Neural progenitor cell (in vitro differentiated cells): ENCODE data around the gene UBE2I. TPM values are rescaled to one million over a fixed set of nuclear protein-coding genes. Genes with fewer than 3 reads are reported as not detected.

Experiments
- DNase-seq: peaks from one replicate; pipeline ENCODE4 v3.0.0-alpha.2; 2016; ENCODE audit warnings: low spot score
- H2AFZ ChIP-seq: fragments of 200-600 bp; sonication (generic); replicated peaks from 2 replicates; pipeline ENCODE4 v1.6.1; 2016; ENCODE audit warnings: antibody characterized with exemption
- H3F3A ChIP-seq: fragments of 200-600 bp; sonication (generic); 2 replicates; pipeline ENCODE4 v1.6.1; 2016; ENCODE audit warnings: antibody characterized with exemption, low read depth
- H3K27ac ChIP-seq: fragments of 200-600 bp; sonication (generic); 2 replicates; pipeline ENCODE4 v1.5.1; 2016; ENCODE audit warnings: mild to moderate bottlenecking
- H3K27me3 ChIP-seq: fragments of 200-600 bp; sonication (generic); 2 replicates; pipeline ENCODE4 v1.6.1; 2016; ENCODE audit warnings: mild to moderate bottlenecking, moderate library complexity
- H3K36me3 ChIP-seq: fragments of 200-600 bp; sonication (generic); 2 replicates; pipeline ENCODE4 v1.5.1; 2016
- H3K4me1 ChIP-seq: fragments of 200-600 bp; sonication (generic); 2 replicates; pipeline ENCODE4 v1.6.1; 2016; ENCODE audit warnings: mixed run types
- H3K4me2 ChIP-seq: fragments of 200-600 bp; sonication (generic); 2 replicates; pipeline ENCODE4 v1.6.1; 2016
- H3K4me3 ChIP-seq: fragments of 200-600 bp; sonication (generic); 2 replicates; pipeline ENCODE4 v1.5.1; 2016
- H3K79me2 ChIP-seq: fragments of 200-600 bp; sonication (generic); 2 replicates; pipeline ENCODE4 v1.6.1; 2016; ENCODE audit warnings: low read depth
- H3K9ac ChIP-seq: fragments of 200-600 bp; sonication (generic); 2 replicates; pipeline ENCODE4 v1.6.1; 2016
- H3K9me3 ChIP-seq: fragments of 200-600 bp; sonication (generic); 2 replicates; pipeline ENCODE4 v1.5.1; 2016; ENCODE audit warnings: low read depth
- H4K20me1 ChIP-seq: fragments of 200-600 bp; sonication (generic); 2 replicates; pipeline ENCODE4 v1.6.1; 2016; ENCODE audit warnings: low read depth
- H3K27ac Mint-ChIP-seq: 3 replicates; pipeline ENCODE4 v1.8.0; 2021; ENCODE audit warnings: mixed read lengths
- H3K27me3 Mint-ChIP-seq: 2 replicates; pipeline ENCODE4 v1.8.0; 2022; ENCODE audit warnings: low read depth, mild to moderate bottlenecking, inconsistent platforms, moderate library complexity, mixed read lengths; ENCODE audit not compliant: insufficient read depth
- H3K36me3 Mint-ChIP-seq: 3 replicates; pipeline ENCODE4 v1.8.0; 2021; ENCODE audit warnings: mixed read lengths
- H3K4me1 Mint-ChIP-seq: 3 replicates; pipeline ENCODE4 v1.8.0; 2021; ENCODE audit warnings: mixed read lengths
- H3K4me3 Mint-ChIP-seq: 3 replicates; pipeline ENCODE4 v1.8.0; 2021; ENCODE audit warnings: mild to moderate bottlenecking, moderate library complexity, mixed read lengths
- H3K9me3 Mint-ChIP-seq: 3 replicates; pipeline ENCODE4 v1.8.0; 2020; ENCODE audit warnings: mixed read lengths
- CTCF ChIP-seq: fragments of 200-600 bp; sonication (generic); IDR thresholded peaks from 2 replicates; pipeline ENCODE4 v1.5.1; 2017; ENCODE audit warnings: antibody characterized with exemption, mild to moderate bottlenecking
- EZH2 ChIP-seq: fragments of 200-600 bp; sonication (generic); IDR thresholded peaks from 2 replicates; pipeline ENCODE4 v1.6.1; 2017; ENCODE audit warnings: antibody characterized with exemption, mild to moderate bottlenecking, moderate library complexity
- EZH2phosphoT487 ChIP-seq: fragments of 200-600 bp; sonication (generic); IDR thresholded peaks from 2 replicates; pipeline ENCODE4 v1.6.1; 2017; ENCODE audit warnings: antibody characterized with exemption
- total RNA-seq: library from RNA; depleted of rRNA; stranded (reverse); fragments of >200 nt; gene quantifications from 2 replicates; pipeline ENCODE4 v1.2.3, GENCODE V29; 2015; ENCODE audit warnings: low replicate concordance

The UBE2I gene
- total RNA-seq, 1 donor from 2014 or later, result 239 TPM

DNA sequence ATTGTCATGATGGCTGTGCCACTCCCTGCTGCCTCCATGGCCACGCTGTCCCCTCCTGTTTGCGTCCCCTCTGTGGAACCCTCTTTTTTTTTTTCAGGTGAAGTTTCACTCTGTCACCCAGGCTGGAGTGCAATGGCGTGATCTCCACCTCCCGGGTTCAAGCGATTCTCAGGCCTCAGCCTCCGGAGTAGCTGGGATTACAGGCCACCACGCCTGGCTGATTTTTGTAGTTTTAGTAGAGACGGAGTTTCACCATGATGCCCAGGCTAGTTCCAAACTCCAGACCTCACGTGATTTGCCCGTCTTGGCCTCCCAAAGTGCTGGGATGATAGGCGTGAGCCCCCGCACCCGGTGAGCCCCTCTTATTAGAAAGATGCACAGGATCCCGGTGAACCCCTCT is 11.0 kb upstream of the UBE2I start:
- Histone ChIP-seq H3K9ac (no peak overlapping the region), H3K4me2 (no peak overlapping the region), H3F3A (no peaks in the 10 kb centered on the region), H3K9me3 (no peaks in the 10 kb centered on the region), H2AFZ (no peak overlapping the region), H3K27ac (no peak overlapping the region), H3K36me3 (no peaks in the 10 kb centered on the region), H3K27me3 (peaks cover 30% of the 10 kb centered on the region), H3K4me3 (no peak overlapping the region), H3K4me1 (peaks cover 3% of the 10 kb centered on the region), H3K79me2 (no peaks in the 10 kb centered on the region), H4K20me1 (no peaks in the 10 kb centered on the region)
- DNase-seq, result no peak
- TF ChIP-seq CTCF (no peak), EZH2phosphoT487 (no peak), EZH2 (no peak)
- Mint-ChIP-seq H3K4me3 (no peak overlapping the region), H3K9me3 (no peaks in the 10 kb centered on the region), H3K27me3 (peaks cover 13% of the 10 kb centered on the region), H3K36me3 (no peaks in the 10 kb centered on the region), H3K27ac (no peak overlapping the region), H3K4me1 (peaks cover 11% of the 10 kb centered on the region)

DNA sequence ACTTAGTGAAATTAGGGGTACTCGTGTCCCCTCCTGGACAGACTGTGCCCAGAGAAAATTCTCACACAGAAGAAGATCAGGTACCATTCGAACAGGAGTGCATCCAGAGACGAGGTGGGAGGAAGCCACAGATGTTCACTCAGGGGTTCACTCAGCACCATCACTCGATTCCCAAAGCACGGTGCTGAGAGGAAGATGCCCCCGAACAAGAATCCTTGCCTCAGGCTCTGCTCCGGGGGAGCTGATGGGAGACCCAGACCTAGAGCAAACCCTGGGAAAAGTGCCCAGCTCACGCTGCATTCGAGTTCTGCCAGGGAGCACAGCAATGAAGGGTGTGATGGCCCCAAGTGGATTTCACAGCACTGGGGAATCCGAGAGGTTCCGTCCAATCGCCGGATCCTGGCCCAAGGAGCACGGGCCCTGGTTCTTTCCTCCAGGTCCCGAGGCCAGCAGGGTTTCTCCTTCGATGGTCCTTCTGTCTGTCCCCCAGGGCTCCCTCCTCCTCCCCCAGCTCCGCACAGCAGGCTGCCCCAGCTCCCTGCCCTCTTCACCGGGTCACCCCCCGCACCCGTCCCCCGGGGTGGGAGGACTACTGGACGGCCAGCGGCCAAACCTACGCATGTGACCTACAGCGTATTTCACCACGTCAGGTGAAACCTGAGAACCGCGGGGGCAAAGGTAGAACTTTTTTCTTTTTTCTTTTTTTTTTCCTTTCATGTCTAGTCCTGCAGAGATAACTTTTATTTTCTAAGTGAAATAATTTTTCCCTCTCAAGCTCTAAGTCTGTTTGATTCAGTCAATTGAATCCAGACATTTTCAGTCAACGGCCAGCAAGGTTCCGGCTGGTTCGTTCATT is 10.2 kb upstream of the UBE2I start:
- DNase-seq, result no peak
- H3K27ac Mint-ChIP-seq, result no peak overlapping the region

GRCh38 chr16:1299868-1300203 is 9.6 kb upstream of the UBE2I start:
- H3K27ac ChIP-seq, result no peak overlapping the region
- H3K4me3 Mint-ChIP-seq, result no peak overlapping the region
- H4K20me1 ChIP-seq, result no peaks in the 10 kb centered on the region

More for the DNA sequence above, 10.2 kb upstream of the UBE2I start:
- Histone ChIP-seq H3K4me1 (peaks cover 3% of the 10 kb centered on the region), H3K27ac (no peak overlapping the region), H3K36me3 (no peaks in the 10 kb centered on the region), H3K27me3 (peaks cover 30% of the 10 kb centered on the region), H3K79me2 (no peaks in the 10 kb centered on the region), H3K4me2 (no peak overlapping the region), H3K4me3 (no peak overlapping the region), H3K9me3 (no peaks in the 10 kb centered on the region), H2AFZ (no peak overlapping the region), H4K20me1 (no peaks in the 10 kb centered on the region), H3F3A (no peaks in the 10 kb centered on the region), H3K9ac (no peak overlapping the region)
- no peak for TF ChIP-seq CTCF
- no peak for TF ChIP-seq EZH2phosphoT487
- no peak for TF ChIP-seq EZH2
- Mint-ChIP-seq H3K9me3 (no peaks in the 10 kb centered on the region), H3K4me3 (no peak overlapping the region), H3K4me1 (peaks cover 10% of the 10 kb centered on the region), H3K27me3 (peaks cover 12% of the 10 kb centered on the region), H3K36me3 (no peaks in the 10 kb centered on the region)

More at GRCh38 chr16:1299868-1300203, 9.6 kb upstream of the UBE2I start:
- H3K4me1 Mint-ChIP-seq, result peaks cover 6% of the 10 kb centered on the region
- H2AFZ ChIP-seq, result no peak overlapping the region
- no peaks in the 10 kb centered on the region for H3K36me3 Mint-ChIP-seq
- no peak overlapping the region for H3K4me2 ChIP-seq
- H3K27ac Mint-ChIP-seq, result no peak overlapping the region
- no peak for DNase-seq
- no peak overlapping the region for H3K4me3 ChIP-seq
- H3K27me3 Mint-ChIP-seq, result peaks cover 12% of the 10 kb centered on the region
- H3F3A ChIP-seq, result no peaks in the 10 kb centered on the region
- no peaks in the 10 kb centered on the region for H3K36me3 ChIP-seq
- TF ChIP-seq EZH2phosphoT487 (no peak), CTCF (no peak), EZH2 (no peak)
- H3K27me3 ChIP-seq, result peaks cover 30% of the 10 kb centered on the region
- no peaks in the 10 kb centered on the region for H3K79me2 ChIP-seq
- no peak overlapping the region for H3K9ac ChIP-seq
- H3K4me1 ChIP-seq, result peaks cover 3% of the 10 kb centered on the region
- H3K9me3 Mint-ChIP-seq, result no peaks in the 10 kb centered on the region
- H3K9me3 ChIP-seq, result no peaks in the 10 kb centered on the region
